ENCODE measurements around the gene ZSWIM4. TPM values are rescaled to one million over a fixed set of nuclear protein-coding genes. Genes with fewer than 3 reads are reported as not detected.

The ZSWIM4 gene
- total and polyA plus RNA-seq, 9 donors, result 1.2 to 7.9 (median 4.3) TPM

- H3K27ac ChIP-seq, result no peak overlapping the region
- H3K27me3 ChIP-seq, result no peaks in the 10 kb centered on the region
- WGBS, 3 donors, result 83 to 84% (median 84%) methylated on average over 9 of the region's 9 CpGs
- H3K9me3 ChIP-seq, result no peaks in the 10 kb centered on the region
- DNase-seq, result no peak
- no peaks in the 10 kb centered on the region for H3K4me1 ChIP-seq (ENCODE audit: insufficient read depth)
- no peak for TF ChIP-seq CTCF (IDR thresholded peaks at IDR 0.05)
- TF ChIP-seq POLR2A (IDR thresholded peaks at IDR 0.05), result no peak
- TF ChIP-seq EP300 (IDR thresholded peaks at IDR 0.05), result no peak
- no peaks in the 10 kb centered on the region for H3K36me3 ChIP-seq
- no peak overlapping the region for H3K4me3 ChIP-seq
- intact Hi-C loops (cut with DNase I), result loop anchor here in 1 of 4 donors (10.0 kb wide), 1 partner anchor 62 kb away; no protein-coding TSS in a partner anchor
These were observed 7.8 kb downstream of the ZSWIM4 start for GRCh38 chr19:13803038-13803437.

- no peak overlapping the region for H3K4me3 ChIP-seq
- no peak for DNase-seq
- intact Hi-C loops (cut with DNase I), result loop anchor here in 1 of 4 donors (10.0 kb wide), 1 partner anchor 60 kb away; no protein-coding TSS in a partner anchor
- no peaks in the 10 kb centered on the region for H3K36me3 ChIP-seq
- no peaks in the 10 kb centered on the region for H3K27me3 ChIP-seq
- H3K9me3 ChIP-seq, result no peaks in the 10 kb centered on the region
- no peak for TF ChIP-seq POLR2A (IDR thresholded peaks at IDR 0.05)
- TF ChIP-seq CTCF (IDR thresholded peaks at IDR 0.05), result peak in 1 of 3 donors; percentile 27
- no peak for TF ChIP-seq EP300 (IDR thresholded peaks at IDR 0.05)
- 75 to 77% (median 76%) methylated on average over 35 of the region's 35 CpGs for WGBS, 3 donors
- no peaks in the 10 kb centered on the region for H3K4me1 ChIP-seq (ENCODE audit: insufficient read depth)
- no peak overlapping the region for H3K27ac ChIP-seq
These were observed 9.8 kb downstream of the ZSWIM4 start for GRCh38 chr19:13804830-13805683.

- no peaks in the 10 kb centered on the region for H3K4me1 ChIP-seq (ENCODE audit: insufficient read depth)
- no peaks in the 10 kb centered on the region for H3K27me3 ChIP-seq
- no peak overlapping the region for H3K27ac ChIP-seq
- intact Hi-C loops (cut with DNase I), result loop anchor here in 1 of 4 donors (10.0 kb wide), 1 partner anchor 58 kb away; no protein-coding TSS in a partner anchor
- 92 to 97% (median 95%) methylated on average over 3 of the region's 3 CpGs for whole genome bisulfite sequencing, 3 donors
- no peak for DNase-seq
- H3K9me3 ChIP-seq, result no peaks in the 10 kb centered on the region
- no peak overlapping the region for H3K4me3 ChIP-seq
- TF ChIP-seq POLR2A (IDR thresholded peaks at IDR 0.05), result no peak
- no peak for TF ChIP-seq EP300 (IDR thresholded peaks at IDR 0.05)
- TF ChIP-seq CTCF (IDR thresholded peaks at IDR 0.05), result no peak
- no peaks in the 10 kb centered on the region for H3K36me3 ChIP-seq
These were observed 11.5 kb downstream of the ZSWIM4 start for GRCh38 chr19:13806728-13807127.

- H3K9me3 ChIP-seq, result no peaks in the 10 kb centered on the region
- H3K27me3 ChIP-seq, result no peaks in the 10 kb centered on the region
- no peaks in the 10 kb centered on the region for H3K4me1 ChIP-seq (ENCODE audit: insufficient read depth)
- WGBS, 3 donors, result 92 to 96% (median 96%) methylated on average over 3 of the region's 3 CpGs
- no peak overlapping the region for H3K4me3 ChIP-seq
- H3K27ac ChIP-seq, result no peak overlapping the region
- intact Hi-C loops (cut with DNase I), result loop anchor here in 1 of 4 donors (10.0 kb wide), 1 partner anchor 57 kb away; no protein-coding TSS in a partner anchor
- TF ChIP-seq EP300 (IDR thresholded peaks at IDR 0.05) (no peak), POLR2A (IDR thresholded peaks at IDR 0.05) (no peak), CTCF (IDR thresholded peaks at IDR 0.05) (no peak)
- no peaks in the 10 kb centered on the region for H3K36me3 ChIP-seq
- DNase-seq, result no peak
These were observed 12.3 kb downstream of the ZSWIM4 start for GRCh38 chr19:13807421-13808021.

Data from ovary (tissue), 9 donors.